GM12891 (cell line): Measurements from ENCODE around the gene PSPN.

Experiments used
- POLR2A ChIP-seq: IDR thresholded peaks from 2 replicates; pipeline ENCODE4 v1.6.1; 2011; ENCODE audit warnings: low read depth, low read length, control low read depth
- TAF1 ChIP-seq: IDR thresholded peaks from 2 replicates; pipeline ENCODE4 v1.6.1; 2011; ENCODE audit warnings: low read depth, low read length, control low read depth

GRCh38 chr19:6383188-6383587 lies 7.5 kb upstream of the PSPN start:
- TF ChIP-seq POLR2A (no peak), TAF1 (no peak)
